Vagina (tissue), 2 donors: ENCODE measurements around the gene ZBED3.

Experiments used
- CTCF ChIP-seq, 3 experiments: fragments of 450-650 bp in 2 of 3; fragments of 200-600 bp in 1 of 3; sonication (generic) in 1 of 3; IDR thresholded peaks; one replicate each; pipeline ENCODE4 v1.5.1; 2017 to 2019; ENCODE audit warnings: antibody characterized with exemption in 3 of 3, mild to moderate bottlenecking in 2 of 3, moderate library complexity in 2 of 3
- POLR2AphosphoS5 ChIP-seq, 2 donors: sonication (generic); formaldehyde crosslinking; IDR thresholded peaks; one replicate each; pipeline ENCODE4 v1.9.0; 2017; ENCODE audit warnings: antibody characterized with exemption in 2 of 2, mild to moderate bottlenecking in 2 of 2, low read depth in 1 of 2; ENCODE audit not compliant: insufficient read depth in 1 of 2

GRCh38 chr5:77129391-77129990, 42.4 kb upstream of the ZBED3 start:
- TF ChIP-seq CTCF (IDR thresholded peaks at IDR 0.05) (no peak), POLR2AphosphoS5 (IDR thresholded peaks at IDR 0.05; ENCODE audit: insufficient read depth in 1 of 2, low read depth in 1 of 2) (no peak)
